Trophoblast cell (in vitro differentiated cells and primary cell): ENCODE data around the gene RABAC1.

ENCODE experiments used
- DNase-seq, 2 donors: peaks; one replicate each; pipeline ENCODE4 v3.0.0-alpha.2; 2016
- H2AFZ ChIP-seq: 2 replicates; pipeline ENCODE4 v1.6.1; 2013; ENCODE audit warnings: low read length, moderate library complexity, mild to moderate bottlenecking; ENCODE audit not compliant: insufficient read depth, poor library complexity
- H2AK5ac ChIP-seq: 2 replicates; pipeline ENCODE4 v1.6.1; 2013; ENCODE audit warnings: mild to moderate bottlenecking, low read length
- H2BK120ac ChIP-seq: 2 replicates; pipeline ENCODE4 v1.6.1; 2013; ENCODE audit warnings: low read length, mild to moderate bottlenecking, moderate library complexity; ENCODE audit not compliant: insufficient read depth, poor library complexity
- H2BK12ac ChIP-seq: 2 replicates; pipeline ENCODE4 v1.6.1; 2013; ENCODE audit warnings: mild to moderate bottlenecking, low read length, moderate library complexity
- H2BK5ac ChIP-seq: 2 replicates; pipeline ENCODE4 v1.6.1; 2013; ENCODE audit warnings: low read length, low read depth, moderate library complexity, mild to moderate bottlenecking; ENCODE audit not compliant: poor library complexity
- H3K14ac ChIP-seq: 2 replicates; pipeline ENCODE4 v1.6.1; 2013; ENCODE audit warnings: mild to moderate bottlenecking, low read length
- H3K18ac ChIP-seq: 2 replicates; pipeline ENCODE4 v1.6.1; 2013; ENCODE audit warnings: mild to moderate bottlenecking, low read length
- H3K23ac ChIP-seq: 2 replicates; pipeline ENCODE4 v1.6.1; 2013; ENCODE audit warnings: low read length
- H3K27ac ChIP-seq: 2 replicates; pipeline ENCODE4 v1.5.1; 2013; ENCODE audit warnings: low read depth, mild to moderate bottlenecking, inconsistent platforms, low read length, moderate library complexity
- H3K27me3 ChIP-seq: 2 replicates; pipeline ENCODE4 v1.6.1; 2013; ENCODE audit warnings: inconsistent platforms, mild to moderate bottlenecking, low read length, moderate library complexity; ENCODE audit not compliant: insufficient read depth
- H3K36me3 ChIP-seq, 2 experiments: 1 replicate in 1 of 2; 2 replicates in 1 of 2; pipeline ENCODE4 v1.6.1; 2013; ENCODE audit warnings: low read length in 2 of 2, mild to moderate bottlenecking in 2 of 2, moderate library complexity in 1 of 2; ENCODE audit not compliant: insufficient read depth in 2 of 2, control insufficient read depth in 1 of 2
- H3K4ac ChIP-seq: 2 replicates; pipeline ENCODE4 v1.6.1; 2013; ENCODE audit warnings: low read depth, mild to moderate bottlenecking, low read length, moderate library complexity
- H3K4me1 ChIP-seq, 2 experiments: 1 replicate in 1 of 2; 2 replicates in 1 of 2; pipeline ENCODE4 v1.6.1; 2013; ENCODE audit warnings: low read length in 2 of 2, mild to moderate bottlenecking in 2 of 2, moderate library complexity in 1 of 2; ENCODE audit not compliant: insufficient read depth in 2 of 2, control insufficient read depth in 1 of 2
- H3K4me2 ChIP-seq: 2 replicates; pipeline ENCODE4 v1.6.1; 2013; ENCODE audit warnings: inconsistent platforms, mild to moderate bottlenecking, low read length, moderate library complexity
- H3K4me3 ChIP-seq: 2 replicates; pipeline ENCODE4 v1.5.1; 2013; ENCODE audit warnings: mild to moderate bottlenecking, low read depth, low read length, inconsistent platforms
- H3K79me1 ChIP-seq: one replicate; pipeline ENCODE4 v1.6.1; 2013; ENCODE audit warnings: low read length
- H3K79me2 ChIP-seq: 2 replicates; pipeline ENCODE4 v1.6.1; 2013; ENCODE audit warnings: low read length, mild to moderate bottlenecking; ENCODE audit not compliant: control insufficient read depth, insufficient read depth, poor library complexity
- H3K9ac ChIP-seq: 2 replicates; pipeline ENCODE4 v1.6.1; 2013; ENCODE audit warnings: mild to moderate bottlenecking, low read length
- H3K9me3 ChIP-seq: 2 replicates; pipeline ENCODE4 v1.6.1; 2013; ENCODE audit warnings: low read depth, mild to moderate bottlenecking, control low read depth, inconsistent platforms, low read length; ENCODE audit not compliant: insufficient read depth
- H4K12ac ChIP-seq: 2 replicates; pipeline ENCODE4 v1.6.1; 2013; ENCODE audit warnings: low read depth, mild to moderate bottlenecking, low read length, moderate library complexity
- H4K8ac ChIP-seq: 2 replicates; pipeline ENCODE4 v1.6.1; 2013; ENCODE audit warnings: low read depth, mild to moderate bottlenecking, low read length, moderate library complexity
- H4K91ac ChIP-seq: one replicate; pipeline ENCODE4 v1.6.1; 2013; ENCODE audit warnings: low read depth, mild to moderate bottlenecking, low read length, moderate library complexity
- WGBS: extraction: QIAGEN DNeasy Blood & Tissue Kit; methylation state at CpG from one replicate; pipeline ENCODE4 v1.1.7; 2013; ENCODE audit warnings: missing lambda C conversion rate; ENCODE audit not compliant: insufficient read length, insufficient coverage; ENCODE audit errors: extremely low coverage; 5-methylcytosine and 5-hydroxymethylcytosine counted together

RABAC1 gene

DNA sequence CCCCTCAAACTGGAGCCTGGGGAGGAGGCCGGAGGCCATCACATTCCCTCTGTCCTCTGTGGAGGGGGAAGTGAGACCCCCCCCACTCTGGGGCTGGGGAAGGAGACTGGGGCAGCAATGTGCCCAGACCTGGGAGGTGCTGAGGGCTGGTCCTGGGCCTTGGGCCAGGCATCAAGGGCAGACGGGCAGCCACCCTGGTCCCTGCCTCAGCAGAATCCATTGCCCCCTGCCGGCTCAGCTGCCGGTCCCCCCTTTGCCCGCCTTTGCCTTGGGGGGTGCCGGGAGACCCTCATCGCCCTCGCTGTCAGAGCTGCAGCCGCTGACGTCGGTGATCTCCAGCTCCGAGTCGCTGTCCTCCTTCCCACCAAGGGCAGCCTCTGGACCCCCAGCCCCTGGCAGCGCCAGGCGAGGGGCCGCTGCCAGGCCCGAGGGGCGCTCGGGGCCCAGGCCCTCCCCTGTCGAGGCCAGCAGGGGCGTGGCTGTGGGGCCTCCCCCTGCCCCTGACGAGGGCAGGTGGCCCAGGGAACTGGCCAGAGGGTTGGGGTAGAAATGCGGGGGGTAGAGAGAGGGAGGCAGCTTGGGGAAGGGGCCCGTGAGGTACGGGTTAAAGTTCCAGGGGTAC is 51.0 kb downstream of the RABAC1 start:
- Histone ChIP-seq H3K4me2 (no peak overlapping the region), H3K4me1 (no peaks in the 10 kb centered on the region), H3K79me2 (no peaks in the 10 kb centered on the region), H3K23ac (no peak overlapping the region), H3K4ac (no peak overlapping the region), H2AFZ (no peak overlapping the region), H2BK12ac (no peak overlapping the region), H2BK5ac (no peak overlapping the region), H4K12ac (no peak overlapping the region), H3K4me3 (no peak overlapping the region), H4K91ac (no peak overlapping the region), H4K8ac (no peak overlapping the region), H3K9me3 (peaks cover 5% of the 10 kb centered on the region), H3K9ac (no peak overlapping the region), H3K36me3 (peaks cover 42 to 46% of the 10 kb centered on the region in 2 experiments), H2AK5ac (no peak overlapping the region), H3K27ac (no peak overlapping the region), H3K27me3 (peaks cover 20% of the 10 kb centered on the region), H2BK120ac (no peak overlapping the region), H3K14ac (no peak overlapping the region), H3K79me1 (no peaks in the 10 kb centered on the region), H3K18ac (no peak overlapping the region)
- WGBS: no CpG with 5 or more reads among the region's 25 CpGs
- DNase-seq: no peak

GRCh38 chr19:41906916-41907680 is 52.0 kb downstream of the RABAC1 start:
- no CpG with 5 or more reads among the region's 21 CpGs for WGBS
- Histone ChIP-seq H3K36me3 (peaks cover 52 to 56% of the 10 kb centered on the region in 2 experiments), H3K27me3 (peaks cover 13% of the 10 kb centered on the region), H2AFZ (no peak overlapping the region), H3K9me3 (peaks cover 5% of the 10 kb centered on the region), H3K4me3 (no peak overlapping the region), H2BK12ac (no peak overlapping the region), H2AK5ac (no peak overlapping the region), H2BK5ac (no peak overlapping the region), H3K18ac (no peak overlapping the region), H3K9ac (no peak overlapping the region), H4K91ac (no peak overlapping the region), H3K4ac (no peak overlapping the region), H2BK120ac (no peak overlapping the region), H3K79me1 (no peaks in the 10 kb centered on the region), H3K4me1 (no peaks in the 10 kb centered on the region), H3K23ac (no peak overlapping the region), H3K4me2 (no peak overlapping the region), H3K27ac (no peak overlapping the region), H3K79me2 (no peaks in the 10 kb centered on the region), H4K8ac (no peak overlapping the region), H4K12ac (no peak overlapping the region), H3K14ac (no peak overlapping the region)
- no peak for DNase-seq
